HG02759 (cell line): ENCODE data around the gene RBM42.
"Not testable (repeated sequence)": the region's sequence is repeated elsewhere in the genome, so short reads cannot be mapped to it uniquely, and the experiment has no call there.

Experiments
- ATAC-seq: cut with Tn5 transposase; IDR thresholded peaks from one replicate; pipeline ENCODE4 v1.9.1; 2021; ENCODE audit warnings: mild to moderate bottlenecking, moderate library complexity; ENCODE audit not compliant: unreplicated experiment

Gene RBM42, protein sequence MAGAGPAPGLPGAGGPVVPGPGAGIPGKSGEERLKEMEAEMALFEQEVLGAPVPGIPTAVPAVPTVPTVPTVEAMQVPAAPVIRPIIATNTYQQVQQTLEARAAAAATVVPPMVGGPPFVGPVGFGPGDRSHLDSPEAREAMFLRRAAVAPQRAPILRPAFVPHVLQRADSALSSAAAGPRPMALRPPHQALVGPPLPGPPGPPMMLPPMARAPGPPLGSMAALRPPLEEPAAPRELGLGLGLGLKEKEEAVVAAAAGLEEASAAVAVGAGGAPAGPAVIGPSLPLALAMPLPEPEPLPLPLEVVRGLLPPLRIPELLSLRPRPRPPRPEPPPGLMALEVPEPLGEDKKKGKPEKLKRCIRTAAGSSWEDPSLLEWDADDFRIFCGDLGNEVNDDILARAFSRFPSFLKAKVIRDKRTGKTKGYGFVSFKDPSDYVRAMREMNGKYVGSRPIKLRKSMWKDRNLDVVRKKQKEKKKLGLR

DNA sequence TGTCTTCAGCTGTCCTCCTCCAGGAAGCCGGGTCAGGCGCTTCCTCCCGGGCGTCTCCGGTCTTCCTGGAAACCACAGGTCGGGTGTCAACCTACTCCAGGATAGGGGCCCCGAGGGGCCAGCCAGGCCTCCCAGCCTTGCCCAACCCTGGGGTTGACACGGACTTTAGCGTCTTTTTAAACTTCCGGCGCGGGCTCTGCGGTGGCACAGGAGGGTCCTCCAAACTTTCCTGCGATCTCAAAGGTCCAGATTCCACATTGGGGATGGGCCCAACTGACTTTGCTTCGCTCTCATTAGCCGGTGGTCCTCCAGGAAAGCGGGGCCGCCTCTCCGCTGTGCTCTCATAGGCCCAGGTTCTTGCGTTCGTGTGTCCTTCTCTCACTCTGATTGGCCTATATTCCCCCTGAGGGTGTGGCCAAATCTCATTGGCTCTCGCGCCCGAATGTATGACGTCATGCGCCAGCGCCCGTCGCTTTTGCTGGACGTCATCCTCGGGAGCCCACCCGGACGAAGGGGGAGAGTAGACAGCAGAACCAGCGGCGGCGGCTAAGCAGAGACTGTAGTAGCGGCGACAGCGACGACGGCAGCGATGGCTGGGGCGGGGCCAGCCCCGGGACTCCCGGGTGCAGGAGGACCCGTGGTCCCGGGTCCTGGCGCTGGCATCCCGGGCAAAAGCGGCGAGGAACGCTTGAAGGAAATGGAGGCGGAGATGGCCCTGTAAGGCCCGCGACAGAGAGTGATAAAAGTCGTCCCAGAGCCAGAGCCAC is at the start of gene RBM42:
Gene RBM42 (plus strand): TSS at position 472 of the 767 bp plus-strand sequence. CDS start 118 bp downstream, at position 590.
- ATAC-seq, result peak; percentile 96

DNA sequence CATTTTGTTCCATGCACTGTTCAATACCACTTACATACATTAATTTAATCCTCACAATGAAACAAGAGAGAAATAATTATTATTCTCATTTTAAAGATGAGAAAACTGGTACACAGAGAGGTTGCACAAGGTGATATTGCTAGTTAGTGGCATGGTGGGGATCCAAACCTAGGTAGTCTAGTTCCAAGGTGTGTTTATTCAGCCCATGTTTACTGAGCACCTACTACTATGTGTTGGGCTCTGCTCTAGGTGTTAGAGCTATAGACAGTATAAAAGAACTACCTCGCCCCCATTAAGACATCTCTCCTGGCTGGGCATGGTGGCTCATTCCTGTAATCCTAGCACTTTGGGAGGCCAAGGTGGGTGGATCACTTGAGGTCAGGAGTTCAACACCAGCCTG is 46.1 kb upstream of the RBM42 start:
- no peak for ATAC-seq

DNA sequence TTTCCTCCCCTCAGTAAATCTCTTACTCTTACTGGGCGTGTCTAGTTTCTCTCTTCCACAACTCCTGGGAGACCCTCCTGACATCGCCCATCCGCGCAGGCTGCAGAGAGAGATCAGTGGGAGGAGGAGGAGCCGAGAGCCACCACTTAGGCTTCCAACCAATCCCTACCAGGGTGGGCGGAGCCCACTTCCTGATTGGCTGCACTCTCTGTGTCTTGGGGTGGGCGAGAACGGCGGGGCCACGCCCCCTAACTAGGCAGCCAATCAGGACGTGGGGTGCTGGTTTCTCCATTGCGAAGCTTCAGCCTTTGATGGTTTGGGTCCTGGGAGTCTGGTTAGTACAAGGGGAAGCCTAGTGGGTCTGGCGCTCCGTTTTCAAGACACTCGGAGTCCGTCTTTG is 43.0 kb upstream of the RBM42 start, which contains the start of gene PMIS2:
Gene PMIS2 (plus strand): TSS at position 326 of the 400 bp plus-strand sequence. CDS start 87 bp downstream, outside the sequence.
- no peak for ATAC-seq

DNA sequence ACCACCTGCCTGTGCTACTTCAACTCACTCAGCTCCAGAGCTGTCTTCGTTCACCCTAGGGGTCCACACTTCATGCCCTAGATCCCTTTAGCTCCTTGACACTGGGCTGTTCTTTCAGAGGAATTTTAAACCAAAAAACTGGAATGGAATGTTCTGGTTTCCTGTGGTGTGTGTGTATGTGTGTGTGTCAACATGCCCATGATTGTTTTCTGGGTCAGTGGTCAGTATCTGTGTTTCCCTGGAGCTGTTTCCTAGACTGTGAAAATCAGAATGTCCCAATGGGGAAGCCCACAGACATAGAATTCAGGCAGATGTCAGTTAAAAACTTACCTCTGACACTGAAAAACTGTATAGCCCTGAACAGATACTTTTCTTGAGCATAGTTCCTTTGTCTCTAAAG is 41.5 kb upstream of the RBM42 start:
- ATAC-seq, result no peak

DNA sequence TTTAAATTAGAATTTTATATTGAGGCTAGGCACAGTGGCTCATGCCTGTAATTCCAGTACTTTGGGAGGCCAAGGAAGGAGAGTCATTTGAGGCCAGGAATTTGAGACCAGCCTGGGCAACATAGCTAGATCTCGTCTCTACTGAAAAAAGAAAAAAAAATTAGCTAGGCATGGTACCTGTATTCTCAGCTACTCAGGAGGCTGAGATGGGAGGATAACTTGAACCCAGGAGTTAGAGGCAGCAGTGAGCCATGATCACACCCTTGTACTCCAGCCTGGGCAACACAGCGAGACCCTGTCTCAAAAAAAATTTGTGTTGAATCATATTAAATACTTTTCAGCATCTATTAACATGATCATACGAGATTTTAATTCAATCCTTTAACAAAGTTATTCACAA is 38.0 kb upstream of the RBM42 start:
- no peak for ATAC-seq

DNA sequence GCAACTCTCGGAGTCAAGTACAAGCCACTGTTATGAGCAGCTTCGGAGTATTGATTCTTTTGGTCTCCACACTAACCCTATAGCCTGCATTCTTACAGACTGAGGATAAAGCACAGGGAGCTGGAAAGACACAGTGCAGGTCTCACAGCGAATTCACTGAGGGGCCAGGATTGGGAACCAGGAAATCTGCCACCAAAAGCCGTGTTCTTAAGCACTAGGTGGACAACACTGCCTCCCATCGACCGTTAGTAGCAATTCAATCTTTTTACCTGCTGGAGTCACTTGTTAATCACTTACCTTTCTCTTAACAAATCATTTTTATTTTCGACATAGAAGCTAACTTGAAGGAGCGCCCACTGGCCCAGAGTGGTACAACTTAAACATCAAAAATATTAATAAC is 36.6 kb upstream of the RBM42 start:
- ATAC-seq, result no peak

DNA sequence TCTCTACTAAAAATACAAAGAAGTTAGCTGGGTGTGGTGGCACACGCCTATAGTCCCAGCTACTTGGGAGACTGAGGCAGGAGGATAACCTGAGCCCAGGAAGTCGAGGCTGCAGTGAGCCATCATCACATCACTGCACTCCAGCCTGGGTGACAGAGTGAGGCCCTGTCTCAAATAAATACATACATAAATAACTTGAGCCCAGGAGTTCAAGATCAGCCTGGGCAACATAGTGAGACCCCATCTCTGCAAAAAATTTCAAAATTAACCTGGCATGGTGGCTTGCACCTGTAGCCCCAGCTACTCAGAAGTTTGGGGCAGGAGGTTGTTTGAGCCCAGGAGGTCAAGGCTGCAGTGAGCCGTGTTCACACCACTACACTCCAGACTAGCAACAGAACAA is 33.8 kb upstream of the RBM42 start:
- ATAC-seq, result not testable (repeated sequence)

DNA sequence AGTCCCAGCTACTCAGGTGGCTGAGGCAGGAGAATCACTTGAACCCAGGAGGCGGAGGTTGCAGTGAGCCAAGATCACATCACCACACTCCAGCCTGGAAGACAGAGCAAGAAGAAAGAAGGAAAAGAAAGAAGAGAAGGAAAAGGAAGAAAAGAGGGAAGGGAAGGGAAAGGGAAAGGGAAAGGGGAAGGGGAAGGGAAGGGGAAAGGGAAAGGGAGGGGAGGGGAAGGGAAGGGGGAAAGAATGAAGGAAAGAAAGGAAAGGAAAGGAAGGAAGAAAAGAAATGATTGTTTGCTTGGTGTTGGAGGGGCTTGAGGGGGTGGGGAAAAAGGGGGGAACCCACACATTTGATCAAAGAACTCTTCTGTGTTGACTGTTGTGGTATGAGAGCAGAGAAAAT is 32.9 kb upstream of the RBM42 start:
- no peak for ATAC-seq

DNA sequence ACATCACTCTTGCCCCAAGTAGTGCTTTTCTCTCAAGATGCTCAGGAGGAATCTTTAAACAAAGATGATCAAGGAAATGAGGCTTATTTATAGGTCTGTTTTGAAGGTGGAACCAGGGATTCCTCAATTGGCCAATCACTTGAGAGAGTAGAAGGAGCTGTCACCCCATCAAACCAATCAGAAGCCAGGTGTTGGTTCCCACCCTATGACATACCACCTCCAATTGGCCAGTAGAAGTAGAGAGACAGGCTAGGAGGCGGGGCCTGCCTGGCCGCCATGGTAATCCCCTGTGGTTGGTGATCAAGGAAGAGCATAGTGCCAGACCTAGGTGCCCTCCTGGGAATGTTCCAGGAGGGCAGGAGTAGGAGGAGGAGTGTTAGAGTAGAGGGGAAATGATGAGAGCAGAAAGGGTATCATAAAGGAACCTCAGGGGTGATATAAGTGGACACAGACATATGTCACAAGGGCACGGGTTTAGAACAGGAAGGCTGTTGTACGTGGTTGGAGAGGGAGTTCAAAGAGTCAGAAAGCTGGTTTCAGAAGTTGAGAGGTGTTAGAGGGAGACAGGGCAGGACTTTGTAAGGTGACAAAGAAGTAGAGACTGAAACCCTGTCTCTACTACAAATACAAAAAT is 32.4 kb upstream of the RBM42 start:
- ATAC-seq, result peak; percentile 62

DNA sequence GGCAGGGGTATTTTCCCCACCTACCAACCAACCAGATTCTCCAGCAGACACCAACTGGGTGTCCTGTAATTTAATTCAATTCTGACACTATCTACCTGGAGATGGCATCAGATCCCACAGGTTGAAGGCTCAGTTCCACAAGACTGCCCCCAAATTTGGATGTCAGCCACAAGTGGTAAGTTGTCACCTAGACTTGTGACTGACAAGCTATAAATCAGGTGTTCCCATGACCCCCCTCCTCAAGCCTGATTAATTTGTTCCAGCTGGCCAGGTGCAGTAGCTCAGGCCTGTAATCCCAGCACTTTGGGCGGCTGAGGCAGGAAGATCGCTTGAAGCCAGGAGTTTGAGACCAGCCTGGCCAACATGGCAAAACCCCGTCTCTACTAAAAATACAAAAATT is 26.9 kb upstream of the RBM42 start:
- no peak for ATAC-seq

DNA sequence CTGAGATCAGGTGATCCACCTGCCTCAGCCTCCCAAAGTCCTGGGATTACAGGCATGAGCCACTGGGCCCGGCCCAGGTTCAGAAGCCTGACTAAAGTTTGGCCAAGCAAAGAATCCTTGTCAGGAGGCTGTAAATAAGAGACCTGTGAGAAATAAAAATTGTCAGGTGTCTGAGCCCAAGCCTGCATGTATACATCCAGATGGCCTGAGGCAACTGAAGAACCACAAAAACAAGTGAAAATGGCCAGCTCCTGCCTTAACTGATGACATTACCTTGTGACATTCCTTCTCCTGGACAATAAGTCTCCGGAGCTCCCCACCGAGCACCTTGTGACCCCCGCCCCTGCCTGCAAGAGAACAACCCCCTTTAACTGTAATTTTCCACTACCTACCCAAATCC is 24.4 kb upstream of the RBM42 start:
- not testable (repeated sequence) for ATAC-seq

DNA sequence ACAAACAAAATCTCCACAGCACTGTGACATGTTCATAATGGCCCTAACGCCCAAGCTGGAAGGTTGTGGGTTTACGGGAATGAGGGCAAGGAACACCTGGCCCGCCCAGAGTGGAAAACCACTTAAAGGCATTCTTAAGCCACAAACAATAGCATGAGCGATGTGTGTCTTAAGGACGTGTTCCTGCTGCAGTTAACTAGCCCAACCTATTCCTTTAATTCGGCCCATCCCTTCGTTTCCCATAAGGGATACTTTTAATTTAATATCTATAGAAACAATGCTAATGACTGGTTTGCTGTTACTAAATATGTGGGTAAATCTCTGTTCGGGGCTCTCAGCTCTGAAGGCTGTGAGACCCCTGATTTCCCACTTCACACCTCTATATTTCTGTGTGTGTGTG is 21.7 kb upstream of the RBM42 start:
- ATAC-seq, result not testable (repeated sequence)

DNA sequence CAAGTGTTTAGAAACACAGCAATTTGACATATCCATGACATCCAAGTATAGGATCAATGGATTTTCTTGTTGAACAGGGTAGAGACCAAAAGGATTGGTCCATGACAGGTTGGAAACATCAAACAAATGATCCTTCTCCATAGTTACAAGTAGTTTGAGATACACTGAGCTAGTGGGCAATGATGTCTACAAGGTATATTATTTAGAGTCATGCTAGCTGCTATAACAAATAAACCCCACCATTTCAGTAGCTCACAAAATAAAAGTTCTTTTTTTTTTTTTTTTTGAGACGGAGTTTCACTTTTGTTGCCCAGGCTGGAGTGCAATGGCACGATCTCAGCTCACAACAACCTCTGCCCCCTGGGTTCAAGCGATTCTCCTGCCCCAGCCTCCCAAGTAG is 21.2 kb upstream of the RBM42 start:
- ATAC-seq, result no peak

DNA sequence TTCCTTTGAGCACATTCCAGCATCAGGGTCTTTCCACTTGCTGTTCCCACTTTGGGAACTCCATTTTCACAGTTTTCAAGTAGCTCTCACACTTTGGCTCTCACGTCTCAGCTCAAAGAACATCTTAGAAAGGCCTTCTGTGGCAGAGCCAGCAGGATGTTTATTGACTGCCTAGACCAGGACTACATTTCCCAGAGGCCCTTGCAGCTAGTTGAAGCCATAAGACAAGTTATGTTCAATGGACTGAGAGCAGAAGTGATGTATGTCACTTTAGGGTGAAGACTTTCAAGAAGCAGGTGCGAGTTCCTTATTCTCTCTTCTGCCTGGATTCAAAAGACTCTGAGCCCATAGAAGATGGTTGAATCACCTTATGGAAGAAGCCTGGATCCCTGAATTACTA is 20.6 kb upstream of the RBM42 start:
- ATAC-seq, result no peak

DNA sequence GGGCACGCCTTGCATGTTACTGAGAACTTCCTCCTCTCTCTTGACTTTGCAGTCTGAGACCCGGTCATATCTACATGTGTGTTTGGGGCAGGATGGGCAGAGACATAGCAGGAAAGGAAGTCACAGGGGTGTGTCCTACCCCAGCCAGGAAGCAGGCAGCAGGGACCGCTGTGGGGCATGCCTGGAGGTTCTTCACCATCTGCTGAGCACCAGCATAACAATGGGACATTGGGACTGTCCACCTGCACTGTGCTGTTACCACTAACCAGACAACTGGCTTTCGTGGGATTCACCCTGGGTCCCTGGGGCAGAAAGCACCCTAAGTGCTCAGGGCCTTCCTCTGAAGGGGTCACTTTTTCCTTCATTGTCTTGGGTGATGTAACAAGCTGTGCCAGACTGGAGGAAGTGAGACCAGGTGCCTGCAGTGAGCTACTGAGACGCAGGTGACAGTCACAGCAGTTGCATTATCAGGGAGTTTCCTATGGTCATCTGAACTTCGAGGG is 18.9 kb upstream of the RBM42 start:
- ATAC-seq, result no peak

DNA sequence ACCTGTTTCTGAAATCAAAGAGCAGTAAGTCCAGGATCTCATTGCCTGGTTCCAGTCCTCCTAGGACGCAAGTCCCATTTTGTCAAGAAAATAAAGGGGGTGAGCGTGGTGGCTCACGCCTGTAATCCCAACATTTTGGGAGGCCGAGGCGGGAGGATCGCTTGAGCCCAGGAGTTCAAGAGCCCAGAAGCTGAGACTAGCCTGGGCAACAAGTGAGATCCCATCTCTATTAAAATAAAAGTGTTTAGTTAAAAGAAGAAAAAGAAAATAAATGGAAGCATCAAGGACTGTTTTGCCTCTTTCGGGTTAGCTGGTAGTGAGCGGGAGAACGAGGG is 16.6 kb upstream of the RBM42 start:
- no peak for ATAC-seq

DNA sequence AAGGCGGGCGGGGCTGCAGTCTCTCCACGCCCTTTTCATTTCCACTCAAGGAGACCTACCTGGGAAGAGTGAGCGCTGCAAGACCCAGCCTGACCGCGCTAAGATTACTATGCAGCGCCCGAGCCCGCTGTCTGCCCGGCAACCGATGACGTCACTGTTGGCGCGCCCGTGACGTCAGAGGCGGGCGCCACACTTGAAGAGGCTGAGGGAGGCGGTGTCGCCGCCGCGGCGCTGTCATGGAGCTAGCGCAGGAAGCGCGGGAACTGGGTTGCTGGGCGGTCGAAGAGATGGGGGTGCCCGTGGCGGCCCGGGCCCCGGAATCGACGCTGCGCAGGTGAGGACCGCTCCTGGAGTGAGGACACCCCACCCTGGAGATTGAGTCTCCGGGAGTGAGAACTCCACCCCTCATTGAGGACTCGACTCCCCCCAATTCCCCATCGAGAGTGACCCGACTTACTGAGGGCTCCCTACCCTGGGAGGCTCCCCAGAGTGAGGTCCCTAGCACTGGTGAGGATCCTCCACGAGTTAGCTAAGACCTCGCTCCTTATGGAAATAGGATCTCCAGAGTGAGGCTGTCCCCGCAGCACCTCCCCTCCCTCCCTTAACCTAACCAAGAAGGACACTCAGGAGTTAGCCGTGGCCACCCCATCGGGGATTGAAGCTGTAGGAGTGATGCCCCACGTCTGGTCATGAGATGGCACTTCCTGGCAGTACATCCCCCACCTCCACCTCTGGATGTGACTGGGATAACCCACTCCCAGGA is 16.1 kb upstream of the RBM42 start, which contains the start of gene HAUS5:
Gene HAUS5 (plus strand): TSS at position 177 of the 763 bp plus-strand sequence. CDS start 60 bp downstream, at position 237.
- ATAC-seq, result peak; percentile 84

DNA sequence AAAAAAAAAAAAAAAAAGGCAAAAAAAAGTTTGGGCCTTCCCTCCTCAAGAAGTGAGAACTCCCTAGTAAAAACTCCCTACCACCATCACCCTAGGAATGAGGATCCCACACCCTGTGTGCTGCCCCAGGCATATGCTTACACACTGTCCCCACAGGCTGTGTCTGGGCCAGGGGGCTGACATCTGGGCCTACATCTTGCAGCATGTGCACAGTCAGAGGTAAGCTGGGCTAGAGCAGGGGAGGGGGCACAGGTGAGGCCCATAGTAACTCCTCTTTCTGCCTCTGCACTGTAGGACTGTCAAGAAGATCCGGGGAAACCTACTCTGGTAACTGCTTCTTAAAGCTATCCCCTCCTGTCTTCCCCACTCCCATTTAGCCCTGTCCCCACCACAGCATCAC is 15.3 kb upstream of the RBM42 start:
- no peak for ATAC-seq

DNA sequence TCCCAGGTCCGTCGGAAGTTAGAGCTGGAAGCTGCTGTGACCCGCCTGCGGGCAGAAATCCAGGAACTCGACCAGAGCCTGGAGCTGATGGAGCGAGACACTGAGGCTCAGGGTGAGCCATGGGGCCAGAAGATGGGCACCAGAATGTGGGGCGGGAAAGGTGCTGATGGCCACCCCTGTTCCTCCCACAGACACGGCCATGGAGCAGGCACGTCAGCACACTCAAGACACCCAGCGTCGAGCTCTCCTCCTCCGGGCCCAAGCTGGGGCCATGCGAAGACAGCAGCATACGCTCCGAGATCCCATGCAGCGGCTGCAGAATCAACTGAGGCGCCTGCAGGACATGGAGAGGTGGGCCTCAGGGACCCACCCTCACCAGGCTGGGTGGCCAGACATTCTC is 13.8 kb upstream of the RBM42 start:
- no peak for ATAC-seq

DNA sequence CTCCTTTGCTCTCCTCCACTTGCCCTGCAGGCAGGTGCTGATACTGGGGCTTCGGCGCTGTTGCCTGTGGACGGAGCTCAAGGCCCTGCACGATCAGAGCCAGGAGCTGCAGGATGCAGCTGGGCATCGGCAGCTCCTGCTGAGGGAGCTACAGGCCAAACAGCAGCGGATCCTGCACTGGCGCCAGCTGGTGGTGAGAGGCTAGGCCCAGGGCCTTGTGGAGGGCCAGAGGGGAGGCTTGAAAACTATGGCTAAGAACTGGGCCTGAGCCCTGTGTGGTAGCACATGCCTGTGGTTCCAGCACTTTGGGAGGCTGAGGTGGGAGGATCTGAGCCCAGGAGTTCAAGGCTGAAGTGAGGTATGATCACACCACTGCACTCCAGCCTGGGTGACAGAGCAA is 10.0 kb upstream of the RBM42 start:
- ATAC-seq, result no peak
